Measurements from ENCODE around the gene RGPD6. TPM values are rescaled to one million over a fixed set of nuclear protein-coding genes. Genes with fewer than 3 reads are reported as not detected.
"Not testable (repeated sequence)": the region's sequence is repeated elsewhere in the genome, so short reads cannot be mapped to it uniquely, and the experiment has no call there.

Gene RGPD6
- total RNA-seq, 1 experiment from 2014 or later: 13.9 TPM

GRCh38 chr2:110481200-110481599 is 95.8 kb downstream of the RGPD6 start:
- not testable (repeated sequence) for DNase-seq (ENCODE audit: low spot score)

- not testable (repeated sequence) for DNase-seq (ENCODE audit: low spot score)
These were observed 96.9 kb downstream of the RGPD6 start for GRCh38 chr2:110480084-110480483.

- DNase-seq (ENCODE audit: low spot score): not testable (repeated sequence)
These were observed 99.7 kb downstream of the RGPD6 start for GRCh38 chr2:110477370-110477769.

- DNase-seq (ENCODE audit: low spot score): not testable (repeated sequence)
These were observed 100.1 kb downstream of the RGPD6 start for GRCh38 chr2:110476952-110477351.

GRCh38 chr2:110475627-110476359 is 101.2 kb downstream of the RGPD6 start:
- not testable (repeated sequence) for DNase-seq (ENCODE audit: low spot score)

- not testable (repeated sequence) for DNase-seq (ENCODE audit: low spot score)
These were observed 102.1 kb downstream of the RGPD6 start for GRCh38 chr2:110474898-110475297.

GRCh38 chr2:110473059-110473358 is 104.0 kb downstream of the RGPD6 start:
- not testable (repeated sequence) for DNase-seq (ENCODE audit: low spot score)

GRCh38 chr2:110472171-110473058 is 104.6 kb downstream of the RGPD6 start, which contains the start of gene LIMS4:
Gene LIMS4, minus strand, starts transcription at chr2:110472816. Its CDS starts 38 bp downstream, at chr2:110472778.
- DNase-seq (ENCODE audit: low spot score): not testable (repeated sequence)

GRCh38 chr2:110468921-110469320 is 108.1 kb downstream of the RGPD6 start:
- not testable (repeated sequence) for DNase-seq (ENCODE audit: low spot score)

- DNase-seq (ENCODE audit: low spot score): not testable (repeated sequence)
These were observed 111.7 kb downstream of the RGPD6 start for GRCh38 chr2:110465312-110465711.

Small RNA genes lying within 50 kb of the gene (small RNA-seq; reads per million reads assigned to genes)
- not detected for gene AC108938.1

Other genes with a start within 250 kb of the RGPD6 start
- gene LIMS4, start 104.4 kb downstream of the RGPD6 start, total RNA-seq (2014; rRNA removed; shearing (Covaris generic)): 0.81 and 1.8 TPM in 2 replicates
- 36.9 and 37.5 TPM in 2 replicates for gene BUB1, start 100.8 kb upstream of the RGPD6 start, total RNA-seq (2014; rRNA removed; shearing (Covaris generic))
- 3.9 and 5.3 TPM in 2 replicates for gene ACOXL, start 155.4 kb upstream of the RGPD6 start, total RNA-seq (2014; rRNA removed; shearing (Covaris generic))